Mucosa of descending colon (tissue), 3 donors: ENCODE results near the gene ALPP. TPM values are rescaled to one million over a fixed set of nuclear protein-coding genes. Genes with fewer than 3 reads are reported as not detected.
"Not testable (repeated sequence)": the region's sequence is repeated elsewhere in the genome, so short reads cannot be mapped to it uniquely, and the experiment has no call there.

Experiments
- ATAC-seq: fragments of 200-7000 bp; cut with Tn5 transposase; one replicate; pipeline ENCODE4 v1.9.1; 2020; ENCODE audit warnings: mild to moderate bottlenecking, moderate library complexity
- DNase-seq, 3 donors: peaks; one replicate each; pipeline ENCODE4 v3.0.0-alpha.2; 2020
- H3K36me3 ChIP-seq: fragments of 200-600 bp; one replicate; pipeline ENCODE4 v1.8.0; 2021; ENCODE audit warnings: low read depth, mild to moderate bottlenecking
- H3K4me1 ChIP-seq: fragments of 200-600 bp; one replicate; pipeline ENCODE4 v1.8.0; 2021; ENCODE audit warnings: low read depth, mild to moderate bottlenecking
- H3K4me3 ChIP-seq: fragments of 200-600 bp; one replicate; pipeline ENCODE4 v1.8.0; 2021; ENCODE audit warnings: mild to moderate bottlenecking
- H3K9me3 ChIP-seq: fragments of 200-600 bp; one replicate; pipeline ENCODE4 v1.8.0; 2021; ENCODE audit warnings: mild to moderate bottlenecking
- CTCF ChIP-seq: fragments of 200-600 bp; IDR thresholded peaks from one replicate; pipeline ENCODE4 v1.8.0; 2022; ENCODE audit warnings: antibody characterized with exemption, mild to moderate bottlenecking
- intact Hi-C, 2 donors: fragments of 100-400 bp; cut with DNase I in 1 of 2; cut with micrococcal nuclease in 1 of 2; formaldehyde crosslinking; loops; one replicate each; pipeline versions ENCODE4 v1.11.0 to v1.11.1; 2022; cut with DNase I, micrococcal nuclease
- total RNA-seq, 3 donors: library from RNA; stranded (reverse); fragmentation: NEBNext Ultra II Directional in 2 of 3; extraction: Animal tissue kit (Norgen Biotek cat#: 25700) in 2 of 3; gene quantifications; one replicate each; pipeline versions ENCODE4 v1.2.1 to v1.2.4, GENCODE V29; 2021 to 2023
- donor health status: DM: no; HTN: no; CAD: no; lungs with moderate emphysema.
- donor health status: DM: no; HTN: no; CAD: no.
- donor health status: DM: no; HTN: yes; CAD: no.

Gene ALPP
- total RNA-seq, 3 donors from 2014 or later, result 1.2 TPM; not detected in 2

GRCh38 chr2:232384466-232384865 lies 5.9 kb downstream of the ALPP start:
- intact Hi-C loops, result no loop called here
- no peaks in the 10 kb centered on the region for H3K9me3 ChIP-seq
- no peaks in the 10 kb centered on the region for H3K36me3 ChIP-seq
- no peak for ATAC-seq
- no peaks in the 10 kb centered on the region for H3K4me1 ChIP-seq
- no peak for TF ChIP-seq CTCF
- no peak for DNase-seq
- H3K4me3 ChIP-seq, result no peak overlapping the region

DNA sequence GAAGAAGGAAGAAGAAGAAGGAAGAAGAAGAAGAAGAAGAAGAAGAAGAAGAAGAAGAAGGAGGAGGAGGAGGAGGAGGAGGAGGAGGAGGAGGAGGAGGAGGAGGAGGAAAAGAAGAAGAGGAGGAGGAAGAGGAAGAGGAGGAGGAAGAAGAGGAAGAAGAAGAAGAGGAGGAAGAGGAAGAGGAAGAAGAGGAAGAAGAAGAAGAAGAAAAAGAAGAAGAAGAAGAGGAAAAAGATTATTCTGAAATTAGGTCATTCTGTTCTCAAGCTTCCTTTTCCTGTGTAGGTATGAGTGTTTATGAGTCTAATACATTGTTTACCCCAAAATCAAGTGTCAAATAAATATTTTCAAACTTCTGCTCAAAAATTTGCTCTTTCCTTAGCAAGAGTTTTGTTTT lies 6.5 kb downstream of the ALPP start:
- H3K4me1 ChIP-seq, H3K4me3 ChIP-seq, H3K36me3 ChIP-seq, DNase-seq, intact Hi-C loops, H3K9me3 ChIP-seq, ATAC-seq: not testable (repeated sequence)

GRCh38 chr2:232385660-232386489 lies 7.3 kb downstream of the ALPP start:
- Histone ChIP-seq H3K4me3 (no peak overlapping the region), H3K36me3 (no peaks in the 10 kb centered on the region), H3K9me3 (no peaks in the 10 kb centered on the region), H3K4me1 (no peaks in the 10 kb centered on the region)
- intact Hi-C loops, result no loop called here
- no peak for TF ChIP-seq CTCF
- no peak for ATAC-seq
- no peak for DNase-seq

- no peaks in the 10 kb centered on the region for H3K36me3 ChIP-seq
- ATAC-seq, result no peak
- no peaks in the 10 kb centered on the region for H3K4me1 ChIP-seq
- DNase-seq, result no peak
- intact Hi-C loops, result no loop called here
- TF ChIP-seq CTCF, result no peak
- no peak overlapping the region for H3K4me3 ChIP-seq
- H3K9me3 ChIP-seq, result no peaks in the 10 kb centered on the region
Observed at GRCh38 chr2:232386490-232386739, 7.9 kb downstream of the ALPP start.

DNA sequence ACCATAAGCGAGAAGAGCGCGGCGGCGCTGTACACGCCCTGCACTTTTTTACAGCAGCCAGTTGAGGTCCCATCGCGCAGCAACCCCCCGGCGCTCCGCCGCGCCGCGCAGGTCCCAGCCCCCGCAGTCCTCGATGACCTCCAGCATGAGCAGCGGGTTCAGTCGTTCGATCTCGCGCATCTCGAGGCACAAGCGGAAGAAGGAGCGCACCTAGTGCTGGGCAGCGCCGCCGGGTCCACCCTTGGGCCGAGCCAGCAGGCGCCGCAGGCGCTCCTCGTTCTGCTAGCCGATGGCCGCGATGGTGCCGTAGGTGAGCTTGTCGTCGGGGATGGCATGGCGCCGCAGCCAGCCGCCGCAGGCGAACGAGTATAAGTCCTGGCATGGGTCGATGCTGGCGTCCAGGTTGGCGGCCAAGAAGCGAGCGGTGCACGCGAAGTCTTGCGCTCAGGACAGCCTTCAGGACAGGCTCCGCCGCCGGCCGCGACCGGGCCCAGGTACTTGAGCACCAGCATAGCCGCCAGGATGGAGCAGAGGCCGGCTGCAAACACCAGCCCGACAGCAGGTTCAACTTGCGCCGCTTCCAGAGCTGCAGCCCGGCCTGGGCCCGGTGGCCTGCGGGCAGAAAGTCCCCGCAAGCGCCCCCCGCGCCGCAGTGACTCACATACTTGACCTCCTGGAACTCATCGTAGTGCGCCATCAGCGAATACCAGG lies 8.3 kb downstream of the ALPP start:
- ATAC-seq, result no peak

More for the DNA sequence above, 8.3 kb downstream of the ALPP start:
- intact Hi-C loops, result no loop called here
- TF ChIP-seq CTCF, result no peak
- H3K9me3 ChIP-seq, result no peaks in the 10 kb centered on the region
- H3K4me3 ChIP-seq, result no peak overlapping the region
- no peaks in the 10 kb centered on the region for H3K36me3 ChIP-seq
- no peaks in the 10 kb centered on the region for H3K4me1 ChIP-seq
- no peak for DNase-seq
